Sigmoid colon (tissue), 4 donors: ENCODE results near the gene SH3RF2.

Source experiments
- EP300 ChIP-seq, 4 donors: sonication (generic); formaldehyde crosslinking; IDR thresholded peaks; one replicate each; pipeline ENCODE4 v1.6.1; 2017; ENCODE audit warnings: antibody characterized with exemption in 4 of 4
- POLR2A ChIP-seq, 2 donors: fragments of 450-650 bp; IDR thresholded peaks; one replicate each; pipeline ENCODE4 v1.6.1; 2016; ENCODE audit warnings: antibody characterized with exemption in 2 of 2, mild to moderate bottlenecking in 2 of 2, moderate library complexity in 2 of 2
- POLR2AphosphoS5 ChIP-seq, 4 donors: sonication (generic); formaldehyde crosslinking; IDR thresholded peaks; one replicate each; pipeline ENCODE4 v1.6.1; 2017; ENCODE audit warnings: antibody characterized with exemption in 4 of 4
- TF ChIP-seq, protein P1 (sequence below), 4 experiments: fragments of 450-650 bp in 3 of 4; fragments of 200-600 bp in 1 of 4; IDR thresholded peaks; one replicate each; pipeline ENCODE4 v1.5.1; 2016 to 2019; ENCODE audit warnings: antibody characterized with exemption in 4 of 4, mild to moderate bottlenecking in 3 of 4, moderate library complexity in 2 of 4

GRCh38 chr5:146112476-146112875 lies 176.1 kb downstream of the SH3RF2 start:
- TF ChIP-seq, protein P1, sequence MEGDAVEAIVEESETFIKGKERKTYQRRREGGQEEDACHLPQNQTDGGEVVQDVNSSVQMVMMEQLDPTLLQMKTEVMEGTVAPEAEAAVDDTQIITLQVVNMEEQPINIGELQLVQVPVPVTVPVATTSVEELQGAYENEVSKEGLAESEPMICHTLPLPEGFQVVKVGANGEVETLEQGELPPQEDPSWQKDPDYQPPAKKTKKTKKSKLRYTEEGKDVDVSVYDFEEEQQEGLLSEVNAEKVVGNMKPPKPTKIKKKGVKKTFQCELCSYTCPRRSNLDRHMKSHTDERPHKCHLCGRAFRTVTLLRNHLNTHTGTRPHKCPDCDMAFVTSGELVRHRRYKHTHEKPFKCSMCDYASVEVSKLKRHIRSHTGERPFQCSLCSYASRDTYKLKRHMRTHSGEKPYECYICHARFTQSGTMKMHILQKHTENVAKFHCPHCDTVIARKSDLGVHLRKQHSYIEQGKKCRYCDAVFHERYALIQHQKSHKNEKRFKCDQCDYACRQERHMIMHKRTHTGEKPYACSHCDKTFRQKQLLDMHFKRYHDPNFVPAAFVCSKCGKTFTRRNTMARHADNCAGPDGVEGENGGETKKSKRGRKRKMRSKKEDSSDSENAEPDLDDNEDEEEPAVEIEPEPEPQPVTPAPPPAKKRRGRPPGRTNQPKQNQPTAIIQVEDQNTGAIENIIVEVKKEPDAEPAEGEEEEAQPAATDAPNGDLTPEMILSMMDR (IDR thresholded peaks at IDR 0.05): no peak
- TF ChIP-seq POLR2A (IDR thresholded peaks at IDR 0.05) (no peak), POLR2AphosphoS5 (IDR thresholded peaks at IDR 0.05) (no peak), EP300 (IDR thresholded peaks at IDR 0.05) (no peak)
